ENCODE data around the gene ANKRD34C.

DNA sequence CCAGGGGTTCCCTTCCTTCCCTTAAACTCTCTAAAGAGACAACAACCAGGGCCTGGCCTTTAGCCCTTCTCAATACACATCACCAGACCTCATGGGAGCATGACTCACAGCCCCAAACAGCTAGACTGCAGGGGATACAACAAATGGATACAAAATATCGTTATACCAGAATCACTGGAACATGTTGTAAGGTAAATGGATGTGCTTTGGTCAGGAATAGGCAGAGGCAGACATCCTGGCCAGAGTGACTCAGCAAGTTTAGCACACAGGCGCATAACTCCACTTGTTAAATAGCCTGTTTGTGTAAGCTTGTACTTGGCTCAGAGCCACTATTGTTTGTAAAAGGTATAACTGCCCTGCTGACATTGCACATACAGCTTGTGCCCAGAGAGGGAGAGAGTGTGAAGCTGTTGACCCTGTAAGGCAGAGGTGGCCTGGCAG lies 46.7 kb downstream of the ANKRD34C start:
- TF ChIP-seq, protein P1, sequence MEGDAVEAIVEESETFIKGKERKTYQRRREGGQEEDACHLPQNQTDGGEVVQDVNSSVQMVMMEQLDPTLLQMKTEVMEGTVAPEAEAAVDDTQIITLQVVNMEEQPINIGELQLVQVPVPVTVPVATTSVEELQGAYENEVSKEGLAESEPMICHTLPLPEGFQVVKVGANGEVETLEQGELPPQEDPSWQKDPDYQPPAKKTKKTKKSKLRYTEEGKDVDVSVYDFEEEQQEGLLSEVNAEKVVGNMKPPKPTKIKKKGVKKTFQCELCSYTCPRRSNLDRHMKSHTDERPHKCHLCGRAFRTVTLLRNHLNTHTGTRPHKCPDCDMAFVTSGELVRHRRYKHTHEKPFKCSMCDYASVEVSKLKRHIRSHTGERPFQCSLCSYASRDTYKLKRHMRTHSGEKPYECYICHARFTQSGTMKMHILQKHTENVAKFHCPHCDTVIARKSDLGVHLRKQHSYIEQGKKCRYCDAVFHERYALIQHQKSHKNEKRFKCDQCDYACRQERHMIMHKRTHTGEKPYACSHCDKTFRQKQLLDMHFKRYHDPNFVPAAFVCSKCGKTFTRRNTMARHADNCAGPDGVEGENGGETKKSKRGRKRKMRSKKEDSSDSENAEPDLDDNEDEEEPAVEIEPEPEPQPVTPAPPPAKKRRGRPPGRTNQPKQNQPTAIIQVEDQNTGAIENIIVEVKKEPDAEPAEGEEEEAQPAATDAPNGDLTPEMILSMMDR (IDR thresholded peaks at IDR 0.05): no peak
- TF ChIP-seq EZH2 (IDR thresholded peaks at IDR 0.05): no peak
